ENCODE measurements around the gene PI4KB. TPM values are rescaled to one million over a fixed set of nuclear protein-coding genes. Genes with fewer than 3 reads are reported as not detected.

Gene PI4KB
- total and polyA plus RNA-seq, 2 of the 13 experiments (the other 11 are each of a cell fraction or from before 2014, with no cell fraction given): 19.5 to 29.3 TPM

DNA sequence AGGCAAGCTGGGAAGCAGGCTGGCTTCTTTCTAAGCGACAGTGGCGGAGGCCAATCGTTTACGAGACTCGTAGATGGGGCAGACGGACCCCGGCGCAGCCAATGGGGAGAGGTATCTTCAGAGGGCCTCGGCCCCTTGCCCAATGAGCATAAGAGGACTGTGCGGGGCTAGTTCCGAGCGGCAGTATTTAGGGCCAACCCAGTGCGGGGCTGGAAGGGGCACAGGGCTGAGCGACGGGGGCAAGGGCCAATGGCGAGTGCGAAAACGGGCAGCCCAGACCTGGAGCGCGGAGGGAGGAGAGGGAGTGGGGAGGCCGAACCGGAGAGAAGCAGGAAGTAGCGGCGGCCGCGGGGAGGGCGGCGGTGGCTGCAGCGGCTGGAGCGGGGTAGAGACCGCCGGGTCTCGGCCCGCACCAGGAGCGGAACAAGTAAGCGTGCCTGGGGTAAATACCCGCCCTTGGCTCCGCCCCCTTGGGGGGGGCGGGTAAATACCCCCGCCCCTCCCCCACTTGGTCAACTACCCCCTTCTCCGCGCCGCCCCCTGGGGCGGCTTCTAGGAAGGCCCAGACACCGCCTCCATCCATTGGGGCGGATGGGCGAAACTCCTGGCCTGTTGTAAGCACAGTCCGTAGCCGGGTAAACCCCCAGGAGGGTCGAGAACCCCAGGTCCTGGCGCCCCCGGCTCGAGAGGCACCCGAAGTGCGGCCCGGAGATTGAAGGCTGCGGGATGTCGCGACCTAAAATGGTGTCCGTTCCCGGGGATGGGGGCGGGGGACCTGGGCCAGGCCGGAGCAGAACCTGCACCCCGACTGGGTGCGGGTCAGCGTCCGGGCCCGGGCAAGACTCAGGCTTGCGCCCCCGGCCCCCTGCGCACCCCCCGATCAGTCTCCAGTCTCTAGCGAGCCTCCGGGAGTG lies 45.0 kb downstream of the PI4KB start, which contains the start of gene ZNF687 (continued):
- TF ChIP-seq CREB1 (IDR thresholded peaks at IDR 0.05) (peak; percentile 83), CREB1 (CRISPR knock-in tag; IDR thresholded peaks at IDR 0.05) (0 out of 2 replicates have a peak, but pooled peaks have one; percentile 80), UBTF (CRISPR knock-in tag; IDR thresholded peaks at IDR 0.05) (0 out of 2 replicates have a peak, but pooled peaks have one; percentile 17), ZNF10 (CRISPR knock-in tag; IDR thresholded peaks at IDR 0.05; ENCODE audit: borderline replicate concordance, low read depth) (no peak), HBP1 (CRISPR knock-in tag; IDR thresholded peaks at IDR 0.05; ENCODE audit: low read depth) (peak; percentile 27; the same call in 1 of the 2 replicates), ZNF776 (CRISPR knock-in tag; IDR thresholded peaks at IDR 0.05) (peak; percentile 11; the same call in 1 of the 2 replicates), ZNF83 (CRISPR knock-in tag; IDR thresholded peaks at IDR 0.05; ENCODE audit: borderline replicate concordance) (no peak), POLR2A (IDR thresholded peaks at IDR 0.05; ENCODE audit: insufficient read depth in 1 of 2, low read depth in 2 of 2, low read length in 2 of 2) (peak; percentile 12 to 25; a peak in 3 of 4 replicates), ZNF615 (CRISPR knock-in tag; IDR thresholded peaks at IDR 0.05; ENCODE audit: borderline replicate concordance) (no peak), KDM2A (CRISPR knock-in tag; IDR thresholded peaks at IDR 0.05; ENCODE audit: borderline replicate concordance, low read depth) (peak; percentile 28; the same call in 1 of the 2 replicates), MED13 (CRISPR knock-in tag; IDR thresholded peaks at IDR 0.05) (0 out of 2 replicates have a peak, but pooled peaks have one; percentile 23), MYC (CRISPR knock-in tag; IDR thresholded peaks at IDR 0.05; ENCODE audit: borderline replicate concordance) (peak; percentile 48), ZNF232 (CRISPR knock-in tag; IDR thresholded peaks at IDR 0.05; ENCODE audit: borderline replicate concordance) (no peak), NFKB2 (CRISPR knock-in tag; IDR thresholded peaks at IDR 0.05; ENCODE audit: borderline replicate concordance) (peak; percentile 40; the same call in 1 of the 2 replicates)
- TF ChIP-seq, protein P1, sequence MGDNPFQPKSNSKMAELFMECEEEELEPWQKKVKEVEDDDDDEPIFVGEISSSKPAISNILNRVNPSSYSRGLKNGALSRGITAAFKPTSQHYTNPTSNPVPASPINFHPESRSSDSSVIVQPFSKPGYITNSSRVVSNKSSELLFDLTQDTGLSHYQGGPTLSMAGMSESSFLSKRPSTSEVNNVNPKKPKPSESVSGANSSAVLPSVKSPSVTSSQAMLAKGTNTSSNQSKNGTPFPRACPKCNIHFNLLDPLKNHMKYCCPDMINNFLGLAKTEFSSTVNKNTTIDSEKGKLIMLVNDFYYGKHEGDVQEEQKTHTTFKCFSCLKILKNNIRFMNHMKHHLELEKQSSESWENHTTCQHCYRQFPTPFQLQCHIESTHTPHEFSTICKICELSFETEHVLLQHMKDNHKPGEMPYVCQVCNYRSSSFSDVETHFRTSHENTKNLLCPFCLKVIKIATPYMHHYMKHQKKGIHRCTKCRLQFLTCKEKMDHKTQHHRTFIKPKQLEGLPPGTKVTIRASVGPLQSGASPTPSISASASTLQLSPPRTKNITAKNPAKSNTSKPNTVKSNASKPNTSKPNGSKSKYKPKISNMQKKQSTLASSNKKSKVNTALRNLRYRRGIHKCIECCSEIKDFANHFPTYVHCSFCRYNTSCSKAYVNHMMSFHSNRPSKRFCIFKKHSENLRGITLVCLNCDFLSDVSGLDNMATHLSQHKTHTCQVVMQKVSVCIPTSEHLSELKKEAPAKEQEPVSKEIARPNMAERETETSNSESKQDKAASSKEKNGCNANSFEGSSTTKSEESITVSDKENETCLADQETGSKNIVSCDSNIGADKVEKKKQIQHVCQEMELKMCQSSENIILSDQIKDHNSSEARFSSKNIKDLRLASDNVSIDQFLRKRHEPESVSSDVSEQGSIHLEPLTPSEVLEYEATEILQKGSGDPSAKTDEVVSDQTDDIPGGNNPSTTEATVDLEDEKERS (CRISPR knock-in tag; IDR thresholded peaks at IDR 0.05): no peak
- TF ChIP-seq, protein P2, sequence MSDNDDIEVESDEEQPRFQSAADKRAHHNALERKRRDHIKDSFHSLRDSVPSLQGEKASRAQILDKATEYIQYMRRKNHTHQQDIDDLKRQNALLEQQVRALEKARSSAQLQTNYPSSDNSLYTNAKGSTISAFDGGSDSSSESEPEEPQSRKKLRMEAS (IDR thresholded peaks at IDR 0.05): no peak; the same call in 1 of the 2 replicates
- TF ChIP-seq, protein P3, sequence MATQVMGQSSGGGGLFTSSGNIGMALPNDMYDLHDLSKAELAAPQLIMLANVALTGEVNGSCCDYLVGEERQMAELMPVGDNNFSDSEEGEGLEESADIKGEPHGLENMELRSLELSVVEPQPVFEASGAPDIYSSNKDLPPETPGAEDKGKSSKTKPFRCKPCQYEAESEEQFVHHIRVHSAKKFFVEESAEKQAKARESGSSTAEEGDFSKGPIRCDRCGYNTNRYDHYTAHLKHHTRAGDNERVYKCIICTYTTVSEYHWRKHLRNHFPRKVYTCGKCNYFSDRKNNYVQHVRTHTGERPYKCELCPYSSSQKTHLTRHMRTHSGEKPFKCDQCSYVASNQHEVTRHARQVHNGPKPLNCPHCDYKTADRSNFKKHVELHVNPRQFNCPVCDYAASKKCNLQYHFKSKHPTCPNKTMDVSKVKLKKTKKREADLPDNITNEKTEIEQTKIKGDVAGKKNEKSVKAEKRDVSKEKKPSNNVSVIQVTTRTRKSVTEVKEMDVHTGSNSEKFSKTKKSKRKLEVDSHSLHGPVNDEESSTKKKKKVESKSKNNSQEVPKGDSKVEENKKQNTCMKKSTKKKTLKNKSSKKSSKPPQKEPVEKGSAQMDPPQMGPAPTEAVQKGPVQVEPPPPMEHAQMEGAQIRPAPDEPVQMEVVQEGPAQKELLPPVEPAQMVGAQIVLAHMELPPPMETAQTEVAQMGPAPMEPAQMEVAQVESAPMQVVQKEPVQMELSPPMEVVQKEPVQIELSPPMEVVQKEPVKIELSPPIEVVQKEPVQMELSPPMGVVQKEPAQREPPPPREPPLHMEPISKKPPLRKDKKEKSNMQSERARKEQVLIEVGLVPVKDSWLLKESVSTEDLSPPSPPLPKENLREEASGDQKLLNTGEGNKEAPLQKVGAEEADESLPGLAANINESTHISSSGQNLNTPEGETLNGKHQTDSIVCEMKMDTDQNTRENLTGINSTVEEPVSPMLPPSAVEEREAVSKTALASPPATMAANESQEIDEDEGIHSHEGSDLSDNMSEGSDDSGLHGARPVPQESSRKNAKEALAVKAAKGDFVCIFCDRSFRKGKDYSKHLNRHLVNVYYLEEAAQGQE (IDR thresholded peaks at IDR 0.05; ENCODE audit: borderline replicate concordance in 1 of 2, low read depth in 1 of 2, low read length in 2 of 2): no peak

Measured in HepG2 (cell line).